Tibial nerve (tissue), 4 donors: ENCODE data around the gene KLK14. TPM values are rescaled to one million over a fixed set of nuclear protein-coding genes. Genes with fewer than 3 reads are reported as not detected.
A peak's percentile ranks its signal among the peaks of the same experiment; 100 is the strongest.

Experiments
- DNase-seq, 2 donors: peaks; one replicate each; pipeline ENCODE4 v3.0.0-alpha.2; 2019; ENCODE audit warnings: low spot score in 2 of 2
- H3K27ac ChIP-seq, 4 donors: fragments of 200-600 bp; sonication (generic) in 3 of 4; one replicate each; pipeline ENCODE4 v1.5.1; 2017 to 2019; ENCODE audit warnings: mild to moderate bottlenecking in 1 of 4
- H3K27me3 ChIP-seq, 2 donors: fragments of 200-600 bp; sonication (generic) in 1 of 2; one replicate each; pipeline versions ENCODE4 v1.5.1 to v1.6.0; 2017 to 2019
- H3K36me3 ChIP-seq, 3 donors: fragments of 200-600 bp; sonication (generic); one replicate each; pipeline ENCODE4 v1.5.1; 2018 to 2019
- H3K4me1 ChIP-seq, 4 donors: fragments of 200-600 bp; sonication (generic) in 3 of 4; one replicate each; pipeline ENCODE4 v1.5.1; 2017 to 2019
- H3K4me3 ChIP-seq, 4 donors: fragments of 200-600 bp; sonication (generic) in 3 of 4; one replicate each; pipeline ENCODE4 v1.5.1; 2017 to 2019; ENCODE audit warnings: mild to moderate bottlenecking in 1 of 4, moderate library complexity in 1 of 4
- H3K9me3 ChIP-seq, 4 donors: fragments of 200-600 bp; sonication (generic) in 3 of 4; one replicate each; pipeline ENCODE4 v1.5.1; 2017 to 2019
- CTCF ChIP-seq, 5 experiments: fragments of 200-600 bp in 3 of 5; fragments of 450-650 bp in 2 of 5; sonication (generic) in 3 of 5; IDR thresholded peaks; one replicate each; pipeline ENCODE4 v1.5.1; 2016 to 2019; ENCODE audit warnings: antibody characterized with exemption in 5 of 5, mild to moderate bottlenecking in 3 of 5, moderate library complexity in 2 of 5
- EP300 ChIP-seq, 2 donors: sonication (generic); formaldehyde crosslinking; IDR thresholded peaks; one replicate each; pipeline ENCODE4 v1.6.1; 2017; ENCODE audit warnings: antibody characterized with exemption in 2 of 2, mild to moderate bottlenecking in 1 of 2
- POLR2A ChIP-seq, 2 donors: fragments of 450-650 bp; IDR thresholded peaks; one replicate each; pipeline ENCODE4 v1.6.1; 2017; ENCODE audit warnings: antibody characterized with exemption in 2 of 2, mild to moderate bottlenecking in 2 of 2, moderate library complexity in 2 of 2
- WGBS, 2 donors: methylation state at CpG; one replicate each; pipeline ENCODE4 v1.1.5; 2018; 5-methylcytosine and 5-hydroxymethylcytosine counted together
- total RNA-seq, 4 donors: library from RNA; depleted of rRNA; stranded (reverse); fragments of >200 nt; gene quantifications; one replicate each; pipeline ENCODE4 v1.1.0, GENCODE V29; 2016

KLK14 gene
- total RNA-seq, 4 donors from 2014 or later, result not detected

- H3K27me3 ChIP-seq, result peaks cover 0 to 3% of the 10 kb centered on the region in 2 donors
- 69 to 72% methylated on average over 21 to 23 of the region's 27 CpGs for WGBS, 2 donors
Observed at GRCh38 chr19:51079481-51080110, 3.1 kb downstream of the KLK14 start.

GRCh38 chr19:51078731-51079130, 4.0 kb downstream of the KLK14 start:
- 80 to 84% methylated on average over 6 of the region's 6 CpGs for WGBS, 2 donors
- Histone ChIP-seq H3K9me3 (peaks cover 0 to 6% (median 0%) of the 10 kb centered on the region in 4 donors), H3K27ac (no peak overlapping the region), H3K4me1 (no peaks in the 10 kb centered on the region), H3K36me3 (no peaks in the 10 kb centered on the region), H3K27me3 (peaks cover 0 to 3% of the 10 kb centered on the region in 2 donors), H3K4me3 (no peak overlapping the region)
- no peak for TF ChIP-seq EP300 (IDR thresholded peaks at IDR 0.05)
- TF ChIP-seq CTCF (IDR thresholded peaks at IDR 0.05), result no peak
- TF ChIP-seq POLR2A (IDR thresholded peaks at IDR 0.05), result no peak
- DNase-seq, result no peak

More at GRCh38 chr19:51079481-51080110, 3.1 kb downstream of the KLK14 start:
- Histone ChIP-seq H3K9me3 (no peaks in the 10 kb centered on the region), H3K4me1 (no peaks in the 10 kb centered on the region), H3K36me3 (no peaks in the 10 kb centered on the region), H3K4me3 (no peak overlapping the region), H3K27ac (no peak overlapping the region)
- TF ChIP-seq CTCF (IDR thresholded peaks at IDR 0.05), result no peak
- TF ChIP-seq EP300 (IDR thresholded peaks at IDR 0.05), result no peak
- no peak for TF ChIP-seq POLR2A (IDR thresholded peaks at IDR 0.05)
- DNase-seq, result peak in 1 of 2 donors; percentile 23

- peaks cover 0 to 12% (median 0%) of the 10 kb centered on the region in 4 donors for H3K9me3 ChIP-seq
- TF ChIP-seq EP300 (IDR thresholded peaks at IDR 0.05) (no peak), CTCF (IDR thresholded peaks at IDR 0.05) (no peak), POLR2A (IDR thresholded peaks at IDR 0.05) (no peak)
- peaks cover 0 to 3% of the 10 kb centered on the region in 2 donors for H3K27me3 ChIP-seq
- DNase-seq, result no peak
- H3K27ac ChIP-seq, result no peak overlapping the region
- H3K4me1 ChIP-seq, result no peaks in the 10 kb centered on the region
- 66 to 72% methylated on average over 6 of the region's 6 CpGs for WGBS, 2 donors
- H3K36me3 ChIP-seq, result no peaks in the 10 kb centered on the region
- H3K4me3 ChIP-seq, result no peak overlapping the region
Observed at GRCh38 chr19:51078104-51078503, 4.6 kb downstream of the KLK14 start.

GRCh38 chr19:51076631-51077213, 6.0 kb downstream of the KLK14 start:
- no peak for TF ChIP-seq POLR2A (IDR thresholded peaks at IDR 0.05)
- no peak for TF ChIP-seq CTCF (IDR thresholded peaks at IDR 0.05)
- TF ChIP-seq EP300 (IDR thresholded peaks at IDR 0.05), result no peak
- Histone ChIP-seq H3K4me1 (no peaks in the 10 kb centered on the region), H3K36me3 (no peaks in the 10 kb centered on the region), H3K4me3 (no peak overlapping the region), H3K27ac (no peak overlapping the region), H3K9me3 (peaks cover 0 to 14% (median 0%) of the 10 kb centered on the region in 4 donors), H3K27me3 (peaks cover 0 to 3% of the 10 kb centered on the region in 2 donors)
- WGBS, 2 donors, result 75% methylated on average over 14 of the region's 14 CpGs
- DNase-seq, result no peak

- H3K36me3 ChIP-seq, result no peaks in the 10 kb centered on the region
- peaks cover 0 to 14% (median 0%) of the 10 kb centered on the region in 4 donors for H3K9me3 ChIP-seq
- peaks cover 0 to 3% of the 10 kb centered on the region in 2 donors for H3K27me3 ChIP-seq
- TF ChIP-seq POLR2A (IDR thresholded peaks at IDR 0.05) (no peak), EP300 (IDR thresholded peaks at IDR 0.05) (no peak), CTCF (IDR thresholded peaks at IDR 0.05) (no peak)
- H3K4me1 ChIP-seq, result no peaks in the 10 kb centered on the region
- H3K4me3 ChIP-seq, result no peak overlapping the region
- 88 to 90% methylated on average over 5 of the region's 5 CpGs for WGBS, 2 donors
- H3K27ac ChIP-seq, result no peak overlapping the region
- DNase-seq, result no peak
Observed at GRCh38 chr19:51075998-51076397, 6.7 kb downstream of the KLK14 start.
